Fibroblast of pulmonary artery (primary cell): Measurements from ENCODE around the gene NEDD8.
A peak's percentile ranks its signal among the peaks of the same experiment; 100 is the strongest.
"Not testable (repeated sequence)": the region's sequence is repeated elsewhere in the genome, so short reads cannot be mapped to it uniquely, and the experiment has no call there.

Experiments
- DNase-seq: peaks from one replicate; pipeline ENCODE4 v3.0.0-alpha.2; 2010; ENCODE audit warnings: low read depth
- H3K4me3 ChIP-seq: replicated peaks from 2 replicates; pipeline ENCODE4 v1.5.1; 2011; ENCODE audit warnings: low read depth, mild to moderate bottlenecking, control low read depth, low read length, moderate library complexity
- TF ChIP-seq, protein P1 (sequence below): IDR thresholded peaks from 2 replicates; pipeline ENCODE4 v1.5.1; 2011; ENCODE audit warnings: mild to moderate bottlenecking, control low read depth, low read length, inconsistent platforms; ENCODE audit errors: missing control alignments

NEDD8 gene

DNA sequence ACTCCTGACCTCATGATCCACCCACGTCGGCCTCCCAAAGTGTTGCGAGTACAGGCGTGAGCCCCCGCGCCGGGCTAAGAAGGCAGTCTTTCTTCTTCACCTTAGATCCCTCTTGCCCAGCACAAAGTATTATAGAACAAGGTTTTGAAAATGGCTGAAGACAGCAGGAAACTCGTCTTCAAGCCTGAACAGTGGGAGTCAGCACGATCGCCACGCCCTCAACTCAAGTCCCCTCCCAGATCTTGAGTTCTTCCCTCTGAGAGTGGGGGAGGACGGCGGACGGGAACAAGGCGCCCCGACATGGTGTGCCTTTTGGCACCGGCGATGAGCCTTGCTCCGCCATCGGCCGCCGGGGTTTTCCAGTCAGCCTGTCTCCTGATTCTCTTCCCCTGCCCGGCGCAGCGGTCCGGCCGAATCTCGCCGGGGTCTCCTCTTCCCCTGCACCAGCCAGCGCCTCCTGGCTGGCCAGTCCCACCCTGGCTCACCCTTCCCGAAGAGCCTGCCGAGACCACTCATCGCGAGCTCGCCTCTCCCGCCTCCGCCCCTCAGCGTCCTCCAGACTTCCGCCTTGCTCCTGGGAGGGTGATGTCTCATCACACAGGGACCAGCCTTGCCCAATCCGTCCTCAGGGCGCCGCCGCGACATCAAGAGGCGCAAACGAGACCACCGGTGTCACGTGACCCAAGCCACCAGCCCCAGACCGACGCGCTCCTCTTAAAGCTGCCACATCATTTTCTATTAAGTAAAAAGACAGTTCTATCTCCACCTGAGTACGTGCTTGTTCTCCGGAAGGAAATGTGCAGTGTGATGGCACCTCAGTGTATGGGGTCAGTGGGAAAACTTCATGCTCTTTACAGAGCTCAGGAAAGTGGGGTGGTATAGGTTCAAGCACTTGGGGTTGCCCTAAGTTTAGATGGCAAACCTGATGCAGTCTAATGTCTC lies 19.0 kb downstream of the NEDD8 start, which contains the start of gene CHMP4A:
TSS of gene CHMP4A (minus strand) at position 565 of the 942 bp plus-strand sequence. CDS start at position 516, 49 bp downstream.
- TF ChIP-seq, protein P1, sequence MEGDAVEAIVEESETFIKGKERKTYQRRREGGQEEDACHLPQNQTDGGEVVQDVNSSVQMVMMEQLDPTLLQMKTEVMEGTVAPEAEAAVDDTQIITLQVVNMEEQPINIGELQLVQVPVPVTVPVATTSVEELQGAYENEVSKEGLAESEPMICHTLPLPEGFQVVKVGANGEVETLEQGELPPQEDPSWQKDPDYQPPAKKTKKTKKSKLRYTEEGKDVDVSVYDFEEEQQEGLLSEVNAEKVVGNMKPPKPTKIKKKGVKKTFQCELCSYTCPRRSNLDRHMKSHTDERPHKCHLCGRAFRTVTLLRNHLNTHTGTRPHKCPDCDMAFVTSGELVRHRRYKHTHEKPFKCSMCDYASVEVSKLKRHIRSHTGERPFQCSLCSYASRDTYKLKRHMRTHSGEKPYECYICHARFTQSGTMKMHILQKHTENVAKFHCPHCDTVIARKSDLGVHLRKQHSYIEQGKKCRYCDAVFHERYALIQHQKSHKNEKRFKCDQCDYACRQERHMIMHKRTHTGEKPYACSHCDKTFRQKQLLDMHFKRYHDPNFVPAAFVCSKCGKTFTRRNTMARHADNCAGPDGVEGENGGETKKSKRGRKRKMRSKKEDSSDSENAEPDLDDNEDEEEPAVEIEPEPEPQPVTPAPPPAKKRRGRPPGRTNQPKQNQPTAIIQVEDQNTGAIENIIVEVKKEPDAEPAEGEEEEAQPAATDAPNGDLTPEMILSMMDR, result peak; percentile 9
- peak; percentile 99 for DNase-seq
- H3K4me3 ChIP-seq, result peak within 1 kb of the TSS; percentile 64

DNA sequence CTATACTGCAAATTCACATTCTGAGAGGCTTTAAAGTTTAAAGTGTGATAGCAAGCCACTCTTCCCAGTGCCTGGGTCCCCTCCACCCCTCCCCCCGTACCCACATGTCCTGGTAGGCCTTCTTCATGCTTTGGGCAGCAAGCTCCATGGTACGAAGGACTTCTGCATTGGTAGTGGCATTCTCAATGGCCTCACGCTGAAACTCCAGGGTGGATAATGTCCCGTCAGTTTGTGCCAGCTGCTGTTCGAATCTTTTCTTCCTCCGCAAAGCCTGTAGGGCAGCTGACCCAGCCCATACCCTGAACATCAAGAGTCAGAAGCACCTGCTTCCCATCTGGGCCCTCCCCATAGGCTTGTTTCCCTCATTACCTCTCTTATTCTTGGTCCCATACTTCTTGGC lies 20.9 kb downstream of the NEDD8 start:
- TF ChIP-seq, protein P1, result no peak
- no peak for DNase-seq
- H3K4me3 ChIP-seq, result no peak overlapping the region

DNA sequence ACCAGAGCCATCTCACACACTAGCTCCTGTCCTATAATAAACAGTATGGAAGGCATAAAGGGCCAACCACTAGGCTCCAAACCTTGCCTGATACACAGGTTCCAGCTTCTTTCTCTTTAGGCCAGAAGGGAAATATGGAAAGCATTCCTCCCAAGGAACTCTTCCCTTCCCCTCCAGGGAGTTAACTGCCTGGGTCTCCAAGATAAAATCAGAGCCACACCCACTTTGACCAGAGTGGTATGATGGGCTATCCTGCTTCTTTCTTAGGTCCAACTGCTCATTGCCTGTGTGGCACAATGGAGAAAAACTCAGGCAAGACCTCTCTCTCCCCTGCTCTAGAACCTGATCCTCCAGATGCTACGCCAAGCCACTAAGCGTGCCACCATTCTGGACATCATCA lies 24.5 kb downstream of the NEDD8 start:
- no peak for DNase-seq
- no peak overlapping the region for H3K4me3 ChIP-seq
- TF ChIP-seq, protein P1, result no peak

DNA sequence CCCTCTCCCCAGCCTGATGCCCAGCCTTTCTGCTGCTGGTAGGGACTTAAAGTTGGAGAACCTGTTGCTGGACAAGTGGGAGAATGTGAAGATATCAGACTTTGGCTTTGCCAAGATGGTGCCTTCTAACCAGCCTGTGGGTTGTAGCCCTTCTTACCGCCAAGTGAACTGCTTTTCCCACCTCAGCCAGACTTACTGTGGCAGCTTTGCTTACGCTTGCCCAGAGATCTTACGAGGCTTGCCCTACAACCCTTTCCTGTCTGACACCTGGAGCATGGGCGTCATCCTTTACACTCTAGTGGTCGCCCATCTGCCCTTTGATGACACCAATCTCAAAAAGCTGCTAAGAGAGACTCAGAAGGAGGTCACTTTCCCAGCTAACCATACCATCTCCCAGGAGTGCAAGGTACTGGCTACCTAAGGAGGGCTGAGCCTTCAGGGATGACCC lies 25.0 kb downstream of the NEDD8 start:
- TF ChIP-seq, protein P1, result no peak
- no peak for DNase-seq
- H3K4me3 ChIP-seq, result no peak overlapping the region

DNA sequence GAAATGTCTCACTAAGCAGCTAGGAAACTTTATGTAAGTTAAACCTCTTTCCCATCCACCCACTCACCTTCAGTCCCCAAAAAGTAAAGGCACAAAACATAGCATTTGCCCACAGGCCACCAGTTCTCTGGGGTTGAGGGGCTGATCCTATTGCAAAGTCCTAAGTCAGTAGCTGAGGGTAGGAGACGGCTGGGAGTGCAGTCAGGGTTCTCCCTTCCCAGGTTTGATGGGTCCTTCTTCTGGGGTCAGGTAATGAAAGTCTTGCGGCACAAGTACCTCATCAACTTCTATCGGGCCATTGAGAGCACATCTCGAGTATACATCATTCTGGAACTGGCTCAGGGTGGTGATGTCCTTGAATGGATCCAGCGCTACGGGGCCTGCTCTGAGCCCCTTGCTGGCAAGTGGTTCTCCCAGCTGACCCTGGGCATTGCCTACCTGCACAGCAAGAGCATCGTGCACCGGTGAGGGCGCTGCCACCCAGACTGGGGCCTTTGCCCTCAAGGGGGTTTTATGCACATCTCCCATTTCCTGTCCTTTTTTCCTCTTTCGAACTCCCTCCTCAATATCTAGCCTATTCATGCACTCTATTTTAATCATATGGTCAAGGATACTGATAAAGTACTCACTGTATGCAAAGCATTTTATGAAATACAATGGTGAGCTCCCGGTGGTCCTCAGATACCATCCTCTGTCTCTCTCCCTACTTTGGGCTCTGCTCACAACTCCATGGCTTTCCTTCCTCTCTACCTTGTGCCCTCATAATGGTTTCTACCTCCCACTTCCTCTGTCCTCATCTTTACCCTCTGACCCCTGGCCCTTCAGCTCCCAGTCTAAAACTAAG lies 25.7 kb downstream of the NEDD8 start:
- no peak overlapping the region for H3K4me3 ChIP-seq
- DNase-seq, result no peak
- TF ChIP-seq, protein P1, result no peak

DNA sequence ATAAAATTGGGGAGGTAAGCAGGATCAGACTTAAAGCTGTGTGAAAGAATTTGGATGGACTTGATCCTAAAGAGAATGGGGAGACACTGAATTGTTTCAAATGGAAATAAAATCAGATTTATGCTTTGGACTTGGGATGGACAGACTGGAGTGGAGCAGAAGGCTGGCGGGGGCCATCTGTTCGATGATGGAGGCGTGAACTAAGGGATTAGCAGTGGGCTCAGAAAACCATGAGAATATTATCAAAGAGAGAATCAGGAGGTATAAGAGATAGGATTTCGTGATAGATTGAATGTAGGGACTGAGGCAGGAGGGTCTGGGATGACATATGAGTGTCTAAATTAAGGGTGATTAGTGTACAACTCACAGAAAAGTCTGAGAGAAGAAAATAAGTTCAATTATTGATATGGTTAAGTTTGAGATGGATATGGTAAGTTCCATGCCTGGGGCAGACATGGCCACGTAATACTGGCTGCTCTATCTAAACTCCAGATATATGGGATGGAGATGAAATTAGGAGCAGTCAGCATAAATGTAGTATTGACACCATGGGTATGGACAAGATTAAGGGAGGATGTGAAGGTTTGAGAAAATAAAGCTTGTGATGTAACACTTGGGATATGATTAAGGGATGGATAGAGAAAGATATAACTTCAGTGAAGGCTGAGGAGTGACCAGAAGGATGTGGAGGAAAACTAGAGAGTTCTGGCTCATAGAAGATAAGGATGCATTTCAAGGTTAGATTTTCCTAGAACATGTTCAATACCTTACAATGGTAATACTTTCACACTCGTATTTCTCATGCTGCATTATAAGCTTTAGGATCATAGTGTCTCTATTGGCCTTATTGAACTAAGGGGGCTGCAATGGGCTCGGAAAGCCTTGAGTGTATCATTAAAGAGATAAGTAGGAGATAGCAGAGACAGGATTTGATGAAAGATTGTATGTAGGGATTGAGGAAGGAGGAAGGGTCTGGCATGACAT lies 27.7 kb downstream of the NEDD8 start:
- TF ChIP-seq, protein P1, result no peak

DNA sequence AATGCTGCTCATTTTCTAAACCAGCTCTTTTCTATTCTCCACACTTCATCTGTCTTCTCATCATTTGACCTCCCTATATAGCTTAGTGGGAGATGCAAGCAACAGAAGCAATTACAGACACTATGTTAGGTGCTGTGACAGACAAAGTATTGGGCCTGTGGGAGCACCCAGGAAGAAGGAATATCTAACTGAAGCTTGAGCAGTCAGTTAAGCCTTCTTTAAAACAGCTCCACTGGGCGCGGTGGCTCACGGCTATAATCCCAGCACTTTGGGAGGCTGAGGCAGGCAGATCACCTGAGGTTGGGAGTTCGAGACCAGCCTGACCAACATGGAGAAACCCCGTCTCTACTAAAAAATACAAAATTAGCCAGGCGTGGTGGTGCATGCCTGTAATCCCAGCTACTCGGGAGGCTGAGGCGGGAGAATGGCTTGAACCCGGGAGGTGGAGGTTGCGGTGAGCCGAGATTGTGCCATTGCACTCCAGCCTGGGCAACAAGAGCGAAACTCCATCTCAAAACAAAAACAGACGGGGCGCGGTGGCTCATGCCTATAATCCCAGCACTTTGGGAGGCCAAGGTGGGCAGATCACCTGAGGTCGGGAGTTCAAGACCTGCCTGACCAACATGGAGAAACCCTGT lies 28.8 kb downstream of the NEDD8 start:
- H3K4me3 ChIP-seq, DNase-seq: not testable (repeated sequence)

More for the DNA sequence above, 27.7 kb downstream of the NEDD8 start:
- no peak for DNase-seq
- no peak overlapping the region for H3K4me3 ChIP-seq

DNA sequence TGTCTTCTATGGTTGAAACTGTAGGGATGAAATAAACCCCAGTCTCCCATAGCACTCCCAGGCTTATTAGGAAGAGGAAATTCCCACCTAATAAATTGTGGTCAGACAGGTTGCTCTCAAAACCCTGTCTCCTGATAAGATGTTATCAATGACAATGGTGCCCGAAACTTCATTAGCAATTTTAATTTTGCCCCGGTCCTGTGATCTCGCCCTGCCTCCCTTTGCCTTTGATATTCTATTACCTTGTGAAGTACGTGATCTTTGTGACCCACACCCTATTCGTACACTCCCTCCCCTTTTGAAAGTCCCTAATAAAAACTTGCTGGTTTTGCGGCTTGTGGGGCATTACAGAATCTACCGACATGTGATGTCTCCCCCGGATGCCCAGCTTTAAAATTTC lies 29.6 kb downstream of the NEDD8 start:
- not testable (repeated sequence) for DNase-seq, H3K4me3 ChIP-seq
